GM18499 (cell line): ENCODE results near the gene NAXD.
"Not testable (repeated sequence)": the region's sequence is repeated elsewhere in the genome, so short reads cannot be mapped to it uniquely, and the experiment has no call there.

Source experiments
- ATAC-seq: cut with Tn5 transposase; IDR thresholded peaks from one replicate; pipeline ENCODE4 v1.9.1; 2021; ENCODE audit warnings: moderate number of reproducible peaks; ENCODE audit not compliant: insufficient read depth, unreplicated experiment

NAXD gene

GRCh38 chr13:110592665-110593064 is 22.7 kb upstream of the NAXD start:
- no peak for ATAC-seq

GRCh38 chr13:110593430-110594130 is 21.8 kb upstream of the NAXD start:
- peak; percentile 82 for ATAC-seq

- no peak for ATAC-seq
Observed at GRCh38 chr13:110597041-110597689, 18.2 kb upstream of the NAXD start.

- ATAC-seq = no peak
Observed at GRCh38 chr13:110600261-110600819, 15.0 kb upstream of the NAXD start.

- no peak for ATAC-seq
Observed at GRCh38 chr13:110600980-110601379, 14.4 kb upstream of the NAXD start.

GRCh38 chr13:110605132-110605531 is 10.2 kb upstream of the NAXD start:
- no peak for ATAC-seq

- ATAC-seq = not testable (repeated sequence)
Observed at GRCh38 chr13:110606281-110606680, 9.1 kb upstream of the NAXD start.

- ATAC-seq = no peak
Observed at GRCh38 chr13:110607675-110608224, 7.6 kb upstream of the NAXD start.

GRCh38 chr13:110610955-110611595 is 4.3 kb upstream of the NAXD start:
- ATAC-seq = no peak

GRCh38 chr13:110615005-110615321 is 382 bp upstream of the NAXD start:
- no peak for ATAC-seq

- ATAC-seq = peak; percentile 28
Observed at GRCh38 chr13:110616103-110617101, 1.1 kb downstream of the NAXD start.

- no peak for ATAC-seq
Observed at GRCh38 chr13:110617321-110618072, 2.2 kb downstream of the NAXD start.

- ATAC-seq = no peak
Observed at GRCh38 chr13:110618167-110618566, 2.8 kb downstream of the NAXD start.

GRCh38 chr13:110618780-110619179 is 3.4 kb downstream of the NAXD start:
- no peak for ATAC-seq

GRCh38 chr13:110620596-110620995 is 5.3 kb downstream of the NAXD start:
- no peak for ATAC-seq

- no peak for ATAC-seq
Observed at GRCh38 chr13:110624766-110625756, 9.7 kb downstream of the NAXD start.

GRCh38 chr13:110625771-110626321 is 10.5 kb downstream of the NAXD start:
- no peak for ATAC-seq

- no peak for ATAC-seq
Observed at GRCh38 chr13:110626521-110626920, 11.2 kb downstream of the NAXD start.
